Endothelial cell of umbilical vein (primary cell): ENCODE data around the gene ROMO1. TPM values are rescaled to one million over a fixed set of nuclear protein-coding genes. Genes with fewer than 3 reads are reported as not detected.

Source experiments
- BruUV-seq: library from RNA; stranded (reverse); fragments of 400-500 nt; replicated peaks from 2 replicates; lab custom pipeline; 2021; lab: Mats Ljungman, UMichigan
- CTCF ChIA-PET: fragments of 300-600, 350-600 bp; sonication (Branson Sonifier 250); formaldehyde crosslinking; loops from one replicate; lab custom pipeline; 2021; ENCODE audit warnings: antibody characterized with exemption, inconsistent platforms; lab: Charles Lee
- POLR2A ChIA-PET: fragments of 300-600, 350-600 bp; sonication (Branson Sonifier 250); formaldehyde crosslinking; loops from one replicate; lab custom pipeline; 2021; ENCODE audit warnings: antibody characterized with exemption, inconsistent platforms; lab: Charles Lee
- DNase-seq: peaks from one replicate; pipeline ENCODE4 v3.0.0-alpha.2; 2011; ENCODE audit warnings: low read depth, low spot score
- FAIRE-seq: peaks from 2 replicates; lab custom pipeline; 2011; peaks lifted over from hg19 to GRCh38; lab: Jason Lieb, UNC
- H2AFZ ChIP-seq: 2 replicates; pipeline ENCODE4 v1.6.0; 2012; ENCODE audit warnings: low read depth, low read length, control low read depth, inconsistent platforms
- H3K27ac ChIP-seq: 2 replicates; pipeline ENCODE4 v1.5.1; 2011; ENCODE audit warnings: low read depth, mild to moderate bottlenecking, control low read depth, low read length, moderate library complexity; ENCODE audit not compliant: insufficient read depth
- H3K27me3 ChIP-seq, 2 experiments: 2 replicates each; pipeline versions ENCODE4 v1.6.0 to v1.6.1; 2011; ENCODE audit warnings: low read length in 2 of 2, mixed read lengths in 1 of 2; ENCODE audit not compliant: control insufficient read depth in 2 of 2, insufficient read depth in 2 of 2
- H3K36me3 ChIP-seq, 2 experiments: 2 replicates in 1 of 2; 3 replicates in 1 of 2; pipeline ENCODE4 v1.5.1; 2011; ENCODE audit warnings: low read length in 2 of 2, mild to moderate bottlenecking in 1 of 2, moderate library complexity in 1 of 2; ENCODE audit not compliant: control insufficient read depth in 2 of 2, insufficient read depth in 2 of 2; ENCODE audit errors: extremely low read depth in 1 of 2
- H3K4me1 ChIP-seq: 3 replicates; pipeline ENCODE4 v1.5.1; 2011; ENCODE audit warnings: mild to moderate bottlenecking, low read length; ENCODE audit not compliant: control insufficient read depth, insufficient read depth; ENCODE audit errors: extremely low read depth
- H3K4me2 ChIP-seq: 2 replicates; pipeline ENCODE4 v1.6.1; 2011; ENCODE audit warnings: low read length, control low read depth, mixed read lengths; ENCODE audit not compliant: insufficient read depth
- H3K4me3 ChIP-seq, 3 experiments: fragments of 200-600 bp in 1 of 3; sonication (generic), shearing (Covaris generic) in 1 of 3; replicated peaks in 1 of 3; 2 replicates each; pipeline ENCODE4 v1.5.1; 2011 to 2016; ENCODE audit warnings: control low read depth in 3 of 3, low read length in 3 of 3, mild to moderate bottlenecking in 2 of 3, inconsistent platforms in 1 of 3, low read depth in 1 of 3, moderate library complexity in 1 of 3; ENCODE audit not compliant: insufficient read depth in 1 of 3
- H3K79me2 ChIP-seq: 2 replicates; pipeline ENCODE4 v1.6.0; 2012; ENCODE audit warnings: low read length, inconsistent platforms; ENCODE audit not compliant: control insufficient read depth, insufficient read depth
- H3K9ac ChIP-seq: replicated peaks from 2 replicates; pipeline ENCODE3; 2011; ENCODE audit warnings: low read length, control low read depth; ENCODE audit not compliant: insufficient read depth; ENCODE audit errors: extremely low read depth
- H3K9me1 ChIP-seq: replicated peaks from 3 replicates; pipeline ENCODE4 v1.6.0; 2011; ENCODE audit warnings: mild to moderate bottlenecking, low read length; ENCODE audit not compliant: control insufficient read depth, insufficient read depth; ENCODE audit errors: extremely low read depth
- H3K9me3 ChIP-seq: replicated peaks from 2 replicates; pipeline ENCODE4 v1.5.1; 2012; ENCODE audit warnings: low read length, inconsistent platforms; ENCODE audit not compliant: control insufficient read depth, insufficient read depth
- H4K20me1 ChIP-seq: replicated peaks from 2 replicates; pipeline ENCODE3; 2011; ENCODE audit warnings: mild to moderate bottlenecking, low read length; ENCODE audit not compliant: control insufficient read depth, insufficient read depth; ENCODE audit errors: extremely low read depth
- EZH2 ChIP-seq: IDR thresholded peaks from 2 replicates; pipeline ENCODE4 v1.6.1; 2012; ENCODE audit warnings: borderline replicate concordance, low read depth, mild to moderate bottlenecking, moderate library complexity, low read length, inconsistent platforms; ENCODE audit not compliant: severe bottlenecking
- FOS ChIP-seq: IDR thresholded peaks from 2 replicates; pipeline ENCODE4 v1.6.1; 2011; ENCODE audit warnings: mild to moderate bottlenecking, low read length, moderate library complexity, borderline replicate concordance; ENCODE audit not compliant: insufficient read depth
- GATA2 ChIP-seq: IDR thresholded peaks from 2 replicates; pipeline ENCODE4 v1.7.0; 2011; ENCODE audit warnings: low read depth, mild to moderate bottlenecking, moderate library complexity, mixed read lengths, low read length; ENCODE audit not compliant: insufficient read length, insufficient read depth
- JUN ChIP-seq: IDR thresholded peaks from 2 replicates; pipeline ENCODE4 v1.6.1; 2011; ENCODE audit warnings: borderline replicate concordance, low read depth; ENCODE audit not compliant: insufficient read length, insufficient read depth
- MYC ChIP-seq: IDR thresholded peaks from one replicate; pipeline ENCODE4 v1.6.1; 2011; ENCODE audit warnings: mild to moderate bottlenecking, low read depth, low read length
- POLR2A ChIP-seq: IDR thresholded peaks from 2 replicates; pipeline ENCODE4 v1.6.1; 2012; ENCODE audit warnings: low read depth, mild to moderate bottlenecking, control low read depth, low read length
- POLR2AphosphoS5 ChIP-seq: IDR thresholded peaks from 2 replicates; pipeline ENCODE4 v1.6.1; 2012; ENCODE audit warnings: low read depth, mild to moderate bottlenecking, control low read depth, low read length, moderate library complexity; ENCODE audit not compliant: insufficient read depth
- dilution Hi-C: fragments of 300-500 bp; cut with MboI; formaldehyde crosslinking; loops from one replicate; pipeline ENCODE4 v1.15.0; 2019; ENCODE audit warnings: low sequenced_read_pairs; ENCODE audit not compliant: extremely low pct_ligation_motif_present
- intact Hi-C: fragments of 100-400 bp; cut with micrococcal nuclease; formaldehyde crosslinking; loops from one replicate; pipeline ENCODE4 v1.10.0; 2022
- polyA plus RNA-seq, 4 experiments: library from polyadenylated mRNA; depleted of rRNA in 3 of 4; stranded (reverse) in 3 of 4; unstranded in 1 of 4; fragments of >200 nt; gene quantifications; 2 replicates each; pipeline versions ENCODE4 v1.2.1 to v1.2.3, GENCODE V29; 2011 to 2012; ENCODE audit warnings: missing spikeins in 1 of 4
- total RNA-seq: library from RNA; stranded (reverse); gene quantifications from 2 replicates; pipeline ENCODE4 v1.2.3, GENCODE V29; 2021
- TF ChIP-seq, protein P1 (sequence below), 2 donors: IDR thresholded peaks; 1 replicate in 1 of 2; 2 replicates in 1 of 2; pipeline ENCODE4 v1.5.1; 2011; ENCODE audit warnings: low read length in 2 of 2, mild to moderate bottlenecking in 2 of 2, moderate library complexity in 2 of 2, control low read depth in 1 of 2, inconsistent platforms in 1 of 2, low read depth in 1 of 2; ENCODE audit not compliant: insufficient read depth in 1 of 2; ENCODE audit errors: extremely low read depth in 1 of 2
- TF ChIP-seq, protein P2 (sequence below): IDR thresholded peaks from 2 replicates; pipeline ENCODE4 v1.6.1; 2011; ENCODE audit not compliant: insufficient read depth, insufficient read length

The ROMO1 gene
- total and polyA plus RNA-seq, 2 donors (not counting 3 experiments of a cell fraction or from before 2014, with no cell fraction given): 174 to 1,099 TPM

DNA sequence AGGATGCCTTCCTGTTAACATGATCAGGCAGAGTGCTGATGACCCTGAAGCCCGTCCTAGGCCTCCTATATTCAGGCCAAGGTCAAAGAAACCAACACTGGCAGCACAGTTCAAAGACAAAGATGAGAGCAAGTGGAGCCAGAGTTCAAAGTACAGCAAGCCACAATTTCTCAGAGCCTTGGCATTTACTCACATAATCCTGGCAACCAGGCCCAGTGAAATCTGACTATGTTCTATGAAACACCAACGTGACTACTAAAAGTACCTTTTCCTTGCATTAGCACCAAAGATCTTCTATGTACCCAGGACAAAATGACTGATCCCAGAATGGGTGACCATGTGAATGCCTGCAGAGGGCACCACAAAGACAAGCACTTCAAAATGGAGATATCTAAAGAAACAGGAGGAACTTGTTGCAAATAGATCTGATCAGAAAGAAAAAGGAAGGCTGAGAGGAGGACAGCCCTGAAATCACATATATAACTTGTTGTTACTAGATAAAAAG is 3.9 kb upstream of the ROMO1 start:
- no peak overlapping the region for H2AFZ ChIP-seq
- peaks cover 8% of the 10 kb centered on the region for H3K79me2 ChIP-seq
- DNase-seq (no peak), FAIRE-seq (no peak)
- no peaks in the 10 kb centered on the region for H4K20me1 ChIP-seq
- no peak overlapping the region for H3K9ac ChIP-seq
- H3K4me1 ChIP-seq: peaks cover 11% of the 10 kb centered on the region
- BruUV-seq: no TSS peak
- dilution Hi-C loops (no loop called here), intact Hi-C loops (loop anchor here (5.0 to 10.0 kb wide), 2 partner anchors 93 to 180 kb away; no protein-coding TSS in a partner anchor)
- CTCF ChIA-PET: no interaction called here
- H3K4me3 ChIP-seq: no peak overlapping the region
- H3K9me1 ChIP-seq: no peaks in the 10 kb centered on the region
- no peaks in the 10 kb centered on the region for H3K27me3 ChIP-seq
- TF ChIP-seq POLR2A (no peak), GATA2 (no peak), EZH2 (no peak), JUN (no peak), MYC (no peak), FOS (no peak), POLR2AphosphoS5 (no peak)
- TF ChIP-seq, protein P1, sequence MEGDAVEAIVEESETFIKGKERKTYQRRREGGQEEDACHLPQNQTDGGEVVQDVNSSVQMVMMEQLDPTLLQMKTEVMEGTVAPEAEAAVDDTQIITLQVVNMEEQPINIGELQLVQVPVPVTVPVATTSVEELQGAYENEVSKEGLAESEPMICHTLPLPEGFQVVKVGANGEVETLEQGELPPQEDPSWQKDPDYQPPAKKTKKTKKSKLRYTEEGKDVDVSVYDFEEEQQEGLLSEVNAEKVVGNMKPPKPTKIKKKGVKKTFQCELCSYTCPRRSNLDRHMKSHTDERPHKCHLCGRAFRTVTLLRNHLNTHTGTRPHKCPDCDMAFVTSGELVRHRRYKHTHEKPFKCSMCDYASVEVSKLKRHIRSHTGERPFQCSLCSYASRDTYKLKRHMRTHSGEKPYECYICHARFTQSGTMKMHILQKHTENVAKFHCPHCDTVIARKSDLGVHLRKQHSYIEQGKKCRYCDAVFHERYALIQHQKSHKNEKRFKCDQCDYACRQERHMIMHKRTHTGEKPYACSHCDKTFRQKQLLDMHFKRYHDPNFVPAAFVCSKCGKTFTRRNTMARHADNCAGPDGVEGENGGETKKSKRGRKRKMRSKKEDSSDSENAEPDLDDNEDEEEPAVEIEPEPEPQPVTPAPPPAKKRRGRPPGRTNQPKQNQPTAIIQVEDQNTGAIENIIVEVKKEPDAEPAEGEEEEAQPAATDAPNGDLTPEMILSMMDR (IDR thresholded peaks at IDR 0.05; ENCODE audit: extremely low read depth in 1 of 2, insufficient read depth in 1 of 2, low read depth in 1 of 2, low read length in 2 of 2): no peak
- TF ChIP-seq, protein P2, sequence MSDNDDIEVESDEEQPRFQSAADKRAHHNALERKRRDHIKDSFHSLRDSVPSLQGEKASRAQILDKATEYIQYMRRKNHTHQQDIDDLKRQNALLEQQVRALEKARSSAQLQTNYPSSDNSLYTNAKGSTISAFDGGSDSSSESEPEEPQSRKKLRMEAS: no peak
- H3K4me2 ChIP-seq: no peak overlapping the region
- peaks cover 0 to 6% of the 10 kb centered on the region in 2 experiments for H3K36me3 ChIP-seq
- POLR2A ChIA-PET: no interaction called here
- no peaks in the 10 kb centered on the region for H3K9me3 ChIP-seq
- no peak overlapping the region for H3K27ac ChIP-seq
